K562 (cell line): ENCODE measurements around the gene GGACT. TPM values are rescaled to one million over a fixed set of nuclear protein-coding genes. Genes with fewer than 3 reads are reported as not detected.

Source experiments
- ATAC-seq: fragments of 200-7000 bp; cut with Tn5 transposase; 3 replicates; pipeline ENCODE4 v1.9.1; 2020; ENCODE audit warnings: moderate library complexity
- BruUV-seq: library from RNA; stranded (reverse); fragments of 400-500 nt; replicated peaks from 2 replicates; lab custom pipeline; 2021; lab: Mats Ljungman, UMichigan
- CTCF ChIA-PET: fragments of 300-600 bp; formaldehyde crosslinking; extraction: SDS; loops from one replicate; lab custom pipeline; 2021; ENCODE audit warnings: low intra/inter-chr PET ratio; lab: Yijun Ruan, JAX
- POLR2A ChIA-PET: fragments of 300-600, 350-650 bp; sonication (Branson Sonifier 250); formaldehyde crosslinking; extraction: SDS; loops from one replicate; lab custom pipeline; 2021; ENCODE audit warnings: antibody characterized with exemption, inconsistent platforms; lab: Yijun Ruan, JAX
- DNase-seq, 4 experiments: peaks; one replicate each; pipeline versions ENCODE4 v3.0.0 to v3.0.0-alpha.2; 2011 to 2018; ENCODE audit warnings: low spot score in 3 of 4, mixed read lengths in 3 of 4; ENCODE audit errors: extremely low read depth in 1 of 4
- FAIRE-seq: peaks from 2 replicates; lab custom pipeline; 2011; peaks lifted over from hg19 to GRCh38; lab: Jason Lieb, UNC
- H2AFZ ChIP-seq: 2 replicates; pipeline ENCODE4 v1.6.0; 2011; ENCODE audit warnings: low read depth, low read length, control low read depth, inconsistent platforms
- H3K27ac ChIP-seq: fragments of 200-600 bp; 3 replicates; pipeline ENCODE4 v1.8.0; 2011; ENCODE audit warnings: low read depth, mild to moderate bottlenecking, control low read depth, inconsistent platforms, low read length, moderate library complexity, mixed read lengths; ENCODE audit errors: extremely low read depth
- H3K27me3 ChIP-seq, 2 experiments: fragments of 300-600 bp in 1 of 2; 2 replicates in 1 of 2; 3 replicates in 1 of 2; pipeline versions ENCODE4 v1.6.0 to v1.8.0; 2011; ENCODE audit warnings: inconsistent platforms in 2 of 2, low read length in 2 of 2, mild to moderate bottlenecking in 1 of 2, mixed read lengths in 1 of 2, moderate library complexity in 1 of 2; ENCODE audit not compliant: control insufficient read depth in 2 of 2, insufficient read depth in 2 of 2
- H3K36me3 ChIP-seq: fragments of 300-600 bp; 3 replicates; pipeline ENCODE4 v1.8.0; 2011; ENCODE audit warnings: mild to moderate bottlenecking, low read length, inconsistent platforms; ENCODE audit not compliant: control insufficient read depth, insufficient read depth
- H3K4me1 ChIP-seq, 2 experiments: fragments of 200-600 bp in 1 of 2; replicated peaks in 1 of 2; 2 replicates in 1 of 2; 3 replicates in 1 of 2; pipeline versions ENCODE4 v1.5.1 to v1.8.0; 2011; ENCODE audit warnings: inconsistent platforms in 2 of 2, low read length in 2 of 2, mild to moderate bottlenecking in 1 of 2, mixed read lengths in 1 of 2, moderate library complexity in 1 of 2; ENCODE audit not compliant: control insufficient read depth in 2 of 2, insufficient read depth in 2 of 2
- H3K4me2 ChIP-seq: 2 replicates; pipeline ENCODE4 v1.6.1; 2011; ENCODE audit warnings: low read length, control low read depth, inconsistent platforms, mixed read lengths; ENCODE audit not compliant: insufficient read depth
- H3K4me3 ChIP-seq: fragments of 200-600 bp; sonication (generic), shearing (Covaris generic); 2 replicates; pipeline ENCODE4 v1.5.1; 2016; ENCODE audit warnings: control low read depth, inconsistent platforms
- H3K79me2 ChIP-seq: fragments of 200-600 bp; 3 replicates; pipeline ENCODE4 v1.8.0; 2011; ENCODE audit warnings: low read length, inconsistent platforms; ENCODE audit not compliant: control insufficient read depth, insufficient read depth
- H3K9ac ChIP-seq, 2 experiments: 2 replicates each; pipeline versions ENCODE4 v1.6.0 to v1.6.1; 2011; ENCODE audit warnings: low read depth in 2 of 2, low read length in 2 of 2, control low read depth in 1 of 2, inconsistent platforms in 1 of 2, mild to moderate bottlenecking in 1 of 2, mixed read lengths in 1 of 2; ENCODE audit not compliant: insufficient read depth in 1 of 2
- H3K9me1 ChIP-seq: one replicate; pipeline ENCODE4 v1.6.0; 2011; ENCODE audit warnings: inconsistent platforms, mild to moderate bottlenecking, low read length, moderate library complexity; ENCODE audit not compliant: control insufficient read depth, insufficient read depth
- H3K9me3 ChIP-seq: replicated peaks from 2 replicates; pipeline ENCODE4 v1.5.1; 2011; ENCODE audit warnings: low read depth, low read length, inconsistent platforms; ENCODE audit not compliant: control insufficient read depth, insufficient read depth
- H4K20me1 ChIP-seq: replicated peaks from 2 replicates; pipeline ENCODE4 v1.6.1; 2011; ENCODE audit warnings: low read length, inconsistent platforms, mixed read lengths; ENCODE audit not compliant: control insufficient read depth, insufficient read depth
- CTBP1 ChIP-seq: fragments of 450-650 bp; IDR thresholded peaks from 2 replicates; pipeline ENCODE4 v1.6.1; 2016; ENCODE audit warnings: borderline replicate concordance
- MBD1 ChIP-seq: fragments of 250-450 bp; sonication (Bioruptor Pico); IDR thresholded peaks from 2 replicates; pipeline ENCODE4 v1.8.0; 2022; ENCODE audit warnings: inconsistent platforms
- NCOA6 ChIP-seq: fragments of 450-650 bp; IDR thresholded peaks from 2 replicates; pipeline ENCODE4 v1.6.1; 2017; ENCODE audit warnings: mild to moderate bottlenecking
- NFE2L1 ChIP-seq: fragments of 450-650 bp; IDR thresholded peaks from 2 replicates; pipeline ENCODE4 v1.6.1; 2016; ENCODE audit warnings: missing genetic modification characterization, low read depth, mild to moderate bottlenecking, missing compliant biosample characterization, moderate library complexity, borderline replicate concordance
- PTBP1 ChIP-seq: fragments of 200-400 bp; formaldehyde crosslinking; IDR thresholded peaks from 2 replicates; pipeline ENCODE4 v1.6.1; 2017; ENCODE audit warnings: low read depth, low read length
- SNAPC5 ChIP-seq: fragments of 250-450 bp; sonication (Bioruptor Pico); IDR thresholded peaks from 2 replicates; pipeline ENCODE4 v1.8.0; 2021; ENCODE audit warnings: moderate library complexity, mild to moderate bottlenecking, inconsistent platforms
- ZNF277 ChIP-seq: fragments of 250-450 bp; sonication (Bioruptor Pico); IDR thresholded peaks from 2 replicates; pipeline ENCODE4 v1.8.0; 2022; ENCODE audit warnings: inconsistent platforms, mild to moderate bottlenecking, moderate library complexity, borderline replicate concordance
- WGBS: fragments of 100-300 bp; shearing (Covaris generic); methylation state at CpG from one replicate; pipeline ENCODE4 v1.1.6; 2016; ENCODE audit warnings: low coverage, mixed read lengths; ENCODE audit not compliant: insufficient coverage; ENCODE audit errors: missing lambda C conversion rate; 5-methylcytosine and 5-hydroxymethylcytosine counted together
- in situ Hi-C: fragments of 300-500 bp; cut with MboI; formaldehyde crosslinking; loops from 4 replicates; pipeline ENCODE4 v1.15.0; 2018; ENCODE audit warnings: inconsistent platforms, mixed read lengths
- intact Hi-C: fragments of 100-400 bp; cut with micrococcal nuclease; formaldehyde crosslinking; loops from 2 replicates; pipeline ENCODE4 v1.14.2; 2022
- polyA plus RNA-seq, 8 experiments: library from polyadenylated mRNA; depleted of rRNA in 4 of 8; stranded (reverse) in 5 of 8; unstranded in 3 of 8; fragments of >200 nt; fragmentation: Nextera tagmentation in 2 of 8; fragmentation: Illumina TruSeq in 1 of 8; extraction: Ambion mirVana in 2 of 8; extraction: Trizol in 1 of 8; gene quantifications; 2 replicates each; pipeline versions ENCODE4 v1.2.1 to v1.2.3, GENCODE V29; 2011 to 2014; ENCODE audit warnings: inconsistent platforms in 1 of 8, missing spikeins in 1 of 8
- total RNA-seq, 7 experiments: library from RNA; depleted of rRNA in 6 of 7; stranded (reverse); fragments of >200 nt in 6 of 7; fragmentation: Illumina TruSeq in 2 of 7; extraction: Trizol in 2 of 7; gene quantifications; 2 replicates each; pipeline versions ENCODE4 v1.2.1 to v1.2.3, GENCODE V29; 2011 to 2021; ENCODE audit warnings: low replicate concordance in 1 of 7
- TF ChIP-seq, protein P1 (sequence below), 2 experiments: fragments of 450-650 bp in 1 of 2; sonication (generic) in 1 of 2; formaldehyde crosslinking in 1 of 2; IDR thresholded peaks in 1 of 2; conservative IDR thresholded peaks in 1 of 2; 2 replicates each; pipeline versions ENCODE4 v1.6.1 to v1.8.1; 2016 to 2023; ENCODE audit warnings: mild to moderate bottlenecking in 2 of 2, moderate library complexity in 2 of 2, inconsistent platforms in 1 of 2, missing genetic modification reagents in 1 of 2
- TF ChIP-seq, protein P2 (sequence below): sonication (generic); formaldehyde crosslinking; IDR thresholded peaks from 2 replicates; pipeline ENCODE4 v1.4.0; 2020; ENCODE audit warnings: mild to moderate bottlenecking, missing genetic modification reagents
- TF ChIP-seq, protein P3 (sequence below): IDR thresholded peaks from 2 replicates; pipeline ENCODE4 v1.6.1; 2012; ENCODE audit warnings: low read depth, low read length, improper control_type of control experiment, borderline replicate concordance

Gene GGACT
- total and polyA plus RNA-seq, 9 of the 15 experiments (the other 6 are each of a cell fraction or from before 2014, with no cell fraction given), result 0.20 to 3.2 (median 1.7) TPM

GRCh38 chr13:100510208-100510957 lies 78.2 kb downstream of the GGACT start (continued):
- TF ChIP-seq NFE2L1 (tag), result no peak
- TF ChIP-seq, protein P1, sequence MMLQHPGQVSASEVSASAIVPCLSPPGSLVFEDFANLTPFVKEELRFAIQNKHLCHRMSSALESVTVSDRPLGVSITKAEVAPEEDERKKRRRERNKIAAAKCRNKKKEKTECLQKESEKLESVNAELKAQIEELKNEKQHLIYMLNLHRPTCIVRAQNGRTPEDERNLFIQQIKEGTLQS (IDR thresholded peaks at IDR 0.05), result no peak
- TF ChIP-seq, protein P1 (CRISPR knock-in tag; conservative IDR thresholded peaks at IDR 0.05), result no peak
- TF ChIP-seq, all 486 proteins: peak for 0

GRCh38 chr13:100508996-100509395 lies 79.6 kb downstream of the GGACT start:
- H3K4me3 ChIP-seq, result no peak overlapping the region
- H3K79me2 ChIP-seq, result no peaks in the 10 kb centered on the region
- H3K9me1 ChIP-seq, result no peaks in the 10 kb centered on the region
- in situ Hi-C loops, result no loop called here
- DNase-seq (no peak), FAIRE-seq (no peak), ATAC-seq (no peak)
- H2AFZ ChIP-seq, result no peak overlapping the region
- no peak overlapping the region for H3K9ac ChIP-seq
- H3K27me3 ChIP-seq, result peaks cover 0 to 3% of the 10 kb centered on the region in 2 experiments; a peak in 1 of 5 replicates
- CTCF ChIA-PET, result no interaction called here
- H3K4me1 ChIP-seq, result no peaks in the 10 kb centered on the region
- BruUV-seq, result no TSS peak
- intact Hi-C loops, result no loop called here
- H3K9me3 ChIP-seq, result no peaks in the 10 kb centered on the region
- no peak overlapping the region for H3K4me2 ChIP-seq
- 41% methylated on average over 8 of the region's 8 CpGs for WGBS
- no peaks in the 10 kb centered on the region; the same call in 1 of the 2 replicates for H4K20me1 ChIP-seq
- H3K27ac ChIP-seq, result no peak overlapping the region
- no peaks in the 10 kb centered on the region for H3K36me3 ChIP-seq
- POLR2A ChIA-PET, result interaction anchor here (0.6 kb wide), 1 partner anchor 16 kb away, joined by 3 read pairs; no protein-coding TSS in a partner anchor
- no peak for TF ChIP-seq ZNF277 (CRISPR knock-in tag)
- TF ChIP-seq CTBP1, result no peak
- TF ChIP-seq, protein P2, sequence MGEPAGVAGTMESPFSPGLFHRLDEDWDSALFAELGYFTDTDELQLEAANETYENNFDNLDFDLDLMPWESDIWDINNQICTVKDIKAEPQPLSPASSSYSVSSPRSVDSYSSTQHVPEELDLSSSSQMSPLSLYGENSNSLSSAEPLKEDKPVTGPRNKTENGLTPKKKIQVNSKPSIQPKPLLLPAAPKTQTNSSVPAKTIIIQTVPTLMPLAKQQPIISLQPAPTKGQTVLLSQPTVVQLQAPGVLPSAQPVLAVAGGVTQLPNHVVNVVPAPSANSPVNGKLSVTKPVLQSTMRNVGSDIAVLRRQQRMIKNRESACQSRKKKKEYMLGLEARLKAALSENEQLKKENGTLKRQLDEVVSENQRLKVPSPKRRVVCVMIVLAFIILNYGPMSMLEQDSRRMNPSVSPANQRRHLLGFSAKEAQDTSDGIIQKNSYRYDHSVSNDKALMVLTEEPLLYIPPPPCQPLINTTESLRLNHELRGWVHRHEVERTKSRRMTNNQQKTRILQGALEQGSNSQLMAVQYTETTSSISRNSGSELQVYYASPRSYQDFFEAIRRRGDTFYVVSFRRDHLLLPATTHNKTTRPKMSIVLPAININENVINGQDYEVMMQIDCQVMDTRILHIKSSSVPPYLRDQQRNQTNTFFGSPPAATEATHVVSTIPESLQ (CRISPR knock-in tag), result no peak
- TF ChIP-seq PTBP1, result no peak
- TF ChIP-seq SNAPC5 (CRISPR knock-in tag), result no peak
- TF ChIP-seq NCOA6, result no peak
- TF ChIP-seq MBD1 (CRISPR knock-in tag), result no peak
- TF ChIP-seq, protein P3, sequence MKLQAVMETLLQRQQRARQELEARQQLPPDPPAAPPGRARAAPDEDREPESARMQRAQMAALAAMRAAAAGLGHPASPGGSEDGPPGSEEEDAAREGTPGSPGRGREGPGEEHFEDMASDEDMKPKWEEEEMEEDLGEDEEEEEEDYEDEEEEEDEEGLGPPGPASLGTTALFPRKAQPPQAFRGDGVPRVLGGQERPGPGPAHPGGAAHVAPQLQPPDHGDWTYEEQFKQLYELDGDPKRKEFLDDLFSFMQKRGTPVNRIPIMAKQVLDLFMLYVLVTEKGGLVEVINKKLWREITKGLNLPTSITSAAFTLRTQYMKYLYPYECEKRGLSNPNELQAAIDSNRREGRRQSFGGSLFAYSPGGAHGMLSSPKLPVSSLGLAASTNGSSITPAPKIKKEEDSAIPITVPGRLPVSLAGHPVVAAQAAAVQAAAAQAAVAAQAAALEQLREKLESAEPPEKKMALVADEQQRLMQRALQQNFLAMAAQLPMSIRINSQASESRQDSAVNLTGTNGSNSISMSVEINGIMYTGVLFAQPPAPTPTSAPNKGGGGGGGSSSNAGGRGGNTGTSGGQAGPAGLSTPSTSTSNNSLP, result no peak
